Skeletal muscle cell (primary cell): ENCODE measurements around the gene TBC1D3C.
"Not testable (repeated sequence)": the region's sequence is repeated elsewhere in the genome, so short reads cannot be mapped to it uniquely, and the experiment has no call there.

Source experiments
- DNase-seq: peaks from one replicate; pipeline ENCODE4 v3.0.0-alpha.2; 2010; ENCODE audit warnings: low read depth
- H3K4me3 ChIP-seq: 2 replicates; pipeline ENCODE4 v1.5.1; 2011; ENCODE audit warnings: low read depth, mild to moderate bottlenecking, control low read depth, low read length, moderate library complexity

TBC1D3C gene

GRCh38 chr17:38068534-38068933 lies at the start of gene TBC1D3C:
TSS of gene TBC1D3C (minus strand) at chr17:38068634. CDS start at chr17:38067066, 1,568 bp downstream.
- DNase-seq, H3K4me3 ChIP-seq: not testable (repeated sequence)

GRCh38 chr17:38099262-38099661 lies 30.8 kb upstream of the TBC1D3C start:
- H3K4me3 ChIP-seq, DNase-seq: not testable (repeated sequence)

- H3K4me3 ChIP-seq, DNase-seq: not testable (repeated sequence)
Observed at GRCh38 chr17:38094059-38094694, 25.7 kb upstream of the TBC1D3C start.

- H3K4me3 ChIP-seq, DNase-seq: not testable (repeated sequence)
Observed at GRCh38 chr17:38088120-38088519, 19.7 kb upstream of the TBC1D3C start.

DNA sequence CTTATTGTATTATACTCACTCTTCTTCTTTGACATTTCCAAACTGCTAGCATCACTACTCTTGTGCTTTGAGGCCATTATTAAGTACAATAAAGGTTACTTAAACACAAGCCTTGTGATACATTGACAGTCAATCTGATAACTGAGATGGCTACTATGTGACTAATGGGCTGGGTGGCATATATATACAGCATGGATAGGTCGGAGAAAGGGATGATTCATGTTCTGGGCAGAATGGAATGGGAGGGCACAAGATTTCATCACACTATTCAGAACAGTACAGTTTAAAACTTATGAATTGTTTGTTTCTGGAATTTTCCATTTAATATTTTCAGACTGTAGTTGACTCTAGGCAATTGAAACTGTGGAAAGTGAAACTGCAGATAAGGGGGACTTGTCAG lies 18.9 kb upstream of the TBC1D3C start:
- DNase-seq, result not testable (repeated sequence)

More for the DNA sequence above, 18.9 kb upstream of the TBC1D3C start:
- not testable (repeated sequence) for H3K4me3 ChIP-seq
